ENCODE results near the gene SEC22A.

SEC22A gene

DNA sequence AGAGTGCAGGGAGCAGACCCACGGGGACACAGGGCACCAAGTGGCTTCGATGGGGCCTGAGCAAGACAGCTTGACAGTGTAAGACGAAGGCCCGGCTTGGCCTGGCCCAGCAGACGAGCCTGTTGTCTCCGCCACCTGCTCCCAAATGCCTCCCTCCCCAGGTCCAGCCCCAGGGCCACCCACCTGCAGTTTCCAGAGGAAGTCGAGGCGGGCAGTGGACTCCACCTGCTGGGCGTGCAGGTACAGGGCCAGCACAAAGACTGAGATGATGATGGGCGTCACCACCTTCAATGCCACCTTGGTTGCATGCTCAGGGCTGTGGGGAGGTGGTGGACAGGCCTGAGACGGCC is 94.1 kb downstream of the SEC22A start:
- intact Hi-C loops (cut with DNase I): no loop called here
- DNase-seq: peak in 4 of 42 donors; percentile 14 to 30 (median 18)

DNA sequence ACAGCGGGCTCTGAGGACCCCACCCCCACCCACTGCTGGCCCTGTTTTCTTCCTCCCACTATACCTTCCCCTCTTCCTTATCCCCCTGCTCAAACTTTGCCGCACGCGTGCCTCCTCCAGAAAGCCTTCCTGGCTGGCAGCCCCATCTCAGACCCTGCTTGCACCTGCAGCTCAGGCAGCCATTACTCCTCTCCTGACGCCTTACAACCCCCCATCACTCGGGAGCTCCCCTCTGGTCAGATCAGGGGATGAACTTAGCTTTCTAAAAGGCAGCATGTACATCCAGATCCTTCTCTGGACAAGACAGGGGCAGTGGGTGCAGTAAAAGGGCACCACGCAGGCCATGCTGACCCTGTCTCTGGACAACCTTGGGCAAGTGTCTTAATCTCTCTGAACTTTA is 94.5 kb downstream of the SEC22A start:
- peak in 4 of 42 donors; percentile 1 to 15 (median 8) for DNase-seq
- intact Hi-C loops (cut with DNase I): no loop called here

DNA sequence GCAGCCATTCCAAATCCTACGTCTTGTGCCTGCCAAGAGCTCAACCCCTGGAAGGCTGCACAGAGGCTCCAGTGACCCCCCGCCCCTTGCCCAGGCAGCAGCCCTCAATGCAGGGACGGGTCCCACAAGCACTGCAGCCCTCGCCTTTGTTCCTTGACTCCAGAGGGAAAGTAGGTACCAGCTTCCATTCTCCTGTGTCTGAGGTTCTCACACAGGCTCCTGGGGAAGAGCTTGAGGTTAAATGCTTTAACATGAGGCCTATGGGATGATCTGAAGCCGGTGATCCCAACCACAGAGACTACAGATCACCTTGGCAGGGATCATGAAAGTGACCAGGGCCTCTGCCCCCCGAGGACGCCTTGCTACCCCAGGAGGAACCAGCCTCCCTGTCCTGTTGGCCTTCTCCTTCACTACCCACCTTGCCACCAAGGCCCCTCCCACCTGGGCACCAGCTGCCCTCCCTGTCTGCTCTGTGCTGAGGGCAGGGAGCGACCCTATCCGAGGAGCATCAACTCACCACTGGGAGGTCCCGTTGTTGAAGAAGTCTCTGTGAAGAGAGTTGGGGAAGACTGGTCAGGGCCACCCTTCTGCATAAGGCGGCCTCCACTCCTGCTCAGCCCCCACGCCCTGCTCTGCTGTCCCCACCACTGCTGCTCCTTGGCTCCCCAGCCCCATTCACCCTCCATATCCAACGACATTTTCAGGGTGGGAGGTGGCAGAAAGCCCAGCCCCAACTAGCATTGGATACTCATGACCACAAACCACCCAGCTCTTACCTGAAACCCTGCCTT is 95.3 kb downstream of the SEC22A start:
- peak in 4 of 42 donors; percentile 6 to 27 (median 13) for DNase-seq
- intact Hi-C loops (cut with DNase I): no loop called here

DNA sequence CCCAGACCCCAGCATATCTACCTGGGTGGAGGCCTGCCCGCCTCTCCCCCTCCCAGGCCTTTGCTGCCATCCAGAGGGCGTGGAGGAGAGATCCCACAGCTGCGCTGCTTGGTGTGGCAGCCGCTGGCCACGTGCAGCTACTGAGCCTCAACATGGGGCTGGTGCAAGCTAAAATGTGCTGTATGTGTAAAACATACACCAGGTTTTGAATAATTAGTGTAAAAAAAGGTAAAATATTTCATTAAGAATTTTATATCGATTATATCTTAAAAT is 95.8 kb downstream of the SEC22A start:
- DNase-seq: peak in 2 of 42 donors; percentile 2 to 22
- intact Hi-C loops (cut with DNase I): no loop called here

DNA sequence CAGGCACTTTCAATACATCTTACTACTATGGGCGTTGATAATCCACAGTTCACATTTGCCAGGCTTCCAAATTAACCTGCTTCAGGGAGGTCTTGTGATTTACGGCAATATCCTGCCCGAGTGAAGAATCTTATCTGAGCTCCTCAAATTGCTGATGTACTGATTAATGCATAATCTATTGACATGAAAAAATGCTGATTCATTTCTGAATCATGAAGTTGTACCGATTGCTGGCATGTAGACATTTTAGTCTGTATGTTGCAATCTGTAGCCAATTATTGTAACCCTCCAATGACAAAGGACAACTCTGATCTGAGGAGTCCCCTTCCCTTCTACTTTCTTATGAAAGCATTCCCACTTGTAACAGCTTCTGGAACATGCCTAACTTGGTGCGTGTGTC is 97.2 kb downstream of the SEC22A start:
- DNase-seq: no peak
- intact Hi-C loops (cut with DNase I): no loop called here

DNA sequence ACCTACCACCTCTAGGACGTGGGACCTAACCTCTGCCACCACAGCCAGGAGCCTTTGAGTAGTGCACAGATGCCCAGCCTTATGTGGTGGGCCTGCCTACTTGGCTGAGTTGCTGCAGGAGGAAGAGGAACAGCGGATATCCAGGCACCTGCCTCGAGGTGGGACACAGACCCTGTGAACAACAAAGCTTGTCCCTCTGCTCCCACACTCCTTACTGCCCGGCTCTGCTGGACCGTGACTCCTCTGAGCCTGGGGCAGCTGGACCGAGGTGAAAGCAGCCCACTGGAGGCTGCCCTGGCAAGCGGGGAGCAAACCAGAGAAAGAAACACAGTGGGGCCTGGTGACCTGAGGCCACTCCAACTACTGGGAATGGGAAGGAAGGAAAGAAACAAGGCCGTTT is 97.8 kb downstream of the SEC22A start:
- DNase-seq: peak in 1 of 42 donors; percentile 21
- intact Hi-C loops (cut with DNase I): no loop called here

DNA sequence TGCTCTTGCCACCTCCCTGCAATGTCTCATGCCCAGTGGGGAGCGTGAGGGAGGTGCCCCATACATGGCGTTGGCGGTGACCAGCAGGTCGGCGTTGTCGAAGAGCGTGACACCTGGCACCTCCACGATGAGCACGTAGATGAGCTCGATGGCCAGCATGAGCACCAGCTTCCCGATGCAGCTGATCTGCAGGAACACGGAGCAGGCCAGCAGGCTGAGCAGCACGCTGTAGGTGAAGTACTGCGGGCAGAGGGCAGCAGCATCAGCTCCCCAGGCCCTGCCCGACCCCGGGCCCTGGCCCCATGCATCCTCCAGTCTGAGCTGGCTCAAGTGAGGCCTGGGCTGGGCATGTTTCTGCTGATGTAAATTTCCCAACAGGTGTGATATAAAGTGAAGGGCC is 98.3 kb downstream of the SEC22A start:
- peak in 1 of 42 donors; percentile 27 for DNase-seq
- intact Hi-C loops (cut with DNase I): no loop called here

DNA sequence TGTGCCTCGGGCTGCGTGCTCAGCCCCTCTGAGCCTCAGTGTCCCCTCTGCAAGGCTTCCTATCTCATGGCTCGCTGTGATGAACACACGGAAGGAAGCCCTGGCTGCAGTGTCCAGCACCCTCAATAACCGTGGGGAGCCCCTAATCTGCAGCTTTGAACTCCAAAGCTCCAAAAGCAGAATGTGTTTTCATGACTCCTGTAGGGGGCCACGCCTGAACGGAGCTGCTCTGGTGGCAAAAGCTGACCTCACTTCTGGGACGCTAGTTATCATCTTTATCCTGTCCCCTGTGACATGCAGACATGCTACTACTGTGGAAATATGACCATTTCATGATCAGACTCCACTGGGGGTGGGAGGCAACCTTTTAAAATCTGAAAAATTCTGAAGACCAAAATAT is 98.8 kb downstream of the SEC22A start:
- intact Hi-C loops (cut with DNase I): no loop called here
- no peak for DNase-seq

DNA sequence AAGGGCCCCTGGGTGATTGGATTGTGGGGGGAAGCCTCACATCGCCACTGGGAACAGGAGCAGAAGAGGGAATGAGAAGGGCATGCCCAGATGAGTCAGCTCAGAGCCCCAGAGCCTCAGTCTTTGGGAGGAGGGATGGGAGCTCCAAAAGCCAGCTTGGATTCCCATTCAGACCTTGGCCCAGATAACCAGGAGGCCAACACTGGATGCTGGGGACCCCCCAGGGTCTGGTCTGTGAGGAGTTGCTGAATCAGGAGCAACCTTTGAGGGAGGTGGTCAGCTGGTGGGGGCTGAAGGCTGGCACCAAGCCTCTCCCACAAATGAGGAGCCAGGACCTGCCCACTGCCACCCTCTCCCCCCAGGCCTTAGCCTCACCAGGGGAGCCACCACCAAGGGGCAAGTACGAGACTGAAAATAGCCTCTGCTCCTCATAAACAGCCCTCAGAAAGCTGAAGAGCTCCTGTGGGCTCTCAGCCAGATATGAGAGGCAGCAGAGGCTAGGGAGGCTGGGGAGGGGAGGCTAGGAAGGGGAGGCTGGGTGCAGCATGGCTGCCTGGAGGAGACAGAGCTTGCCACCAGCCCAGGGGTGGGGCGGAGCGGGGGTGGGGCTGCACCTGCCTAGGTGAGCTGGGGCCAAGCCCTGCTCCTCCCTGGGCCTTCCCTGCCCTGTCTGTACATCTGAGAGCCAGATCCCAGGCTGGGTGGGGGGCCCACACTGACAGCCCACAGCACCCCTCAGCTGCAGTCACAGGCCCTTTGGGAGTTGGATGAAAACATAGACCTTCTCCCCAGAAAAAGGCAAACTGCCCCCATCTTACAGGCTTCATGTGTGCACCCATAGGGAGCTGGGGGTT is 99.8 kb downstream of the SEC22A start:
- intact Hi-C loops (cut with DNase I): no loop called here
- DNase-seq: peak in 1 of 42 donors; percentile 2

DNA sequence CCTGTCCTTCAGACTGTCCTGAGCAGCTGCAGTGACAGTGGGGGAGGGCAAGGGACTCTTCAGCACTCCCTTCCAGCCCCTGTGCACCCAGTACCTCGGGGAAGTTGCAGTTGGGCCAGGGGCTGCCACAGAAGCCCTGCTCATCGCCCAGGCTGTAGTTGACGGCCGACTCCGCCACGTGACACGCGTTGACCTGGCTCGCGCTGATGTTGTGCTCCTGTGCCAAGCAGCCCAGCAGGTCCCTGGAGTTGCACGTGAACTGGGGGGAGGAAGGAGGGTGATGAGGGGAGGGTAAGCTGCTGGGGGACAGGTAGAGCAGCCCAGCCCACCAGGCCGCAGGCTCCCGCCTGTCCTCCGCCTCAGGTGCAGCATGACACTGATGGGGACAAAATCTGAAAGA is 101.2 kb downstream of the SEC22A start:
- peak in 1 of 42 donors; percentile 4 for DNase-seq
- intact Hi-C loops (cut with DNase I): no loop called here

DNA sequence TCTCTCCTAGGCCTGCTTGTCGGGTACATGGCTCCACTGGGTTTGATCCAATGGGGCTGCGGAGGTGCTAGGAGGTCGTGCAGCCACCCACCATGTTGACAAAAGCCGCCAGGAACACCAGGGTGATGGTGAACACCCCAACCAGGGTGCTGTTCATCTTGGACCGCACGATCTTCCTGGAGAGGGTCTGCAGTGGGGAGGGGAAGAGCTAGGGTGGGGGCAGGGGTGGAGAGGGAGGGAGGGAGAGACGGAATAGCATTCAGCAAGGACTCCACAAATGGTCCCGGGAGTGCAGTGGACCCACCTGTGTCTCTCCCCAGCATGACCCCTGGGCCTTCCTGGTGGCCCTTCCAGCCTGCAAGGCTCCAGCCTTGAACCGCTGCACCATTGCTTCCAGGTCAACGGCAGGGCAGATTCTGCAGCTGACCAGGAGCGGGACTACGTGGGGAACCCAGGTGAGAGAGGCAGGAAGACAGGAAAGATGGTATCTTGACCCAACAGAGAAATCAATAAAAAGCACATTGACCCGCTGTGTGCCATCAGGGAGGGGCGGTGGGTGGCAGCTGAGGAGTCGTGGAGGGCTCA is 102.3 kb downstream of the SEC22A start:
- intact Hi-C loops (cut with DNase I): no loop called here
- DNase-seq: no peak

DNA sequence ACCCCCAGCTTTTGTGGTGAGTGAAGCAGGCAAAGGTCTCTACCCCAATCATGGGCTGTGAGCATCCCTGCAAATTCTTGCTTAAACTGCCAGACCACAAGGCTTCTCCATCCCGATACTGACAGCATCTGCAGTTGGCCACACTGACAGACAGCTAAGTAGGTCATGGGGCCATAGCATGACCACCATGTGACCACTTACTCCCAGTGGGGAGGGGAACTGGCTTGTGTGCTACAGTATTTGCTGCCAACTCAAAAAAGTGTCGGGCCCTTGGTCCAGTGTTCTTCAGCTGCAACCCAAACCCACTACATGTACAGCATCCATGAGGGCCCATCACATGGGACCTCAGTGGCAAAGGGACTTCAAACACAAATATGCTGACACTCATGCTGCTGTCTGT is 103.4 kb downstream of the SEC22A start:
- peak in 3 of 42 donors; percentile 49 to 76 (median 51) for DNase-seq
- intact Hi-C loops (cut with DNase I): no loop called here

DNA sequence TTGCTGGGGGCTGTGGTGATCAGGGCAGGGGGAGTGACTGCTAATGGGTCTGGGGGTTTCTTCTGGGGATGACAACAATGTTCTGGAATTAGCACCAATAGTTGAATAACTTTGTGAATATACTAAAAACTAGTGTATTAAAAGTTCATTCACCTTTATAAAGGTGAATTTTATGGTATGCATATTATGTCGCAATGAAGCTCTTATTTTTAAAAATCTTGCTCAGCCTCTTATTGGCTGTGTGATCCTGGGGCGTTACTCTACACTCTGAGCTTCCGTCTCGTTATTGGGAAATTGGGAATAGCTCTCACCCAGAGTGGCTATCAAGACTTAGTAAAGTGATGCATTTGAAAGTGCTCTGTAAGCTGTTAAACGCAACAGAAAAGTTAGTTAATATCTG is 105.3 kb downstream of the SEC22A start:
- no peak for DNase-seq
- intact Hi-C loops (cut with DNase I): no loop called here

DNA sequence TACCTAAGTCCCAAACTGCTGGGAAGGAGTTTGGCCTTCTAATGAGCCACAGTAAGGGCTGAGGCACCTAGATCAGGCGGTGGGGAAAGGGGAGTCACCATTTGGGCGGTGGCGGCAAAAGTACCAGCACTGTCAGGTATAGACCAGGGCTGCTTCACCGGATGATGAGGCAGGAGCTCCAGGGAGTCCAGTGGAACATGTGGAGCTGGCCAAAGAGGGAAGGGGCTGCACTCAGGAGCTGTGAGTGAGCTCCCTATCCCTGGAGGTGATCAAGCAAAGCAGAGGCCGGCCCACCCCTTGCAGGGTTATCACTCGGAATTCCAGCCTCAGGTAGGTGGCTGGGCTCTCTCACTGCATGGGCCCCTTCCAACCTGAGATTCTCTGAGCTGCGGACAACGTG is 108.4 kb downstream of the SEC22A start:
- intact Hi-C loops (cut with DNase I): no loop called here
- DNase-seq: no peak

DNA sequence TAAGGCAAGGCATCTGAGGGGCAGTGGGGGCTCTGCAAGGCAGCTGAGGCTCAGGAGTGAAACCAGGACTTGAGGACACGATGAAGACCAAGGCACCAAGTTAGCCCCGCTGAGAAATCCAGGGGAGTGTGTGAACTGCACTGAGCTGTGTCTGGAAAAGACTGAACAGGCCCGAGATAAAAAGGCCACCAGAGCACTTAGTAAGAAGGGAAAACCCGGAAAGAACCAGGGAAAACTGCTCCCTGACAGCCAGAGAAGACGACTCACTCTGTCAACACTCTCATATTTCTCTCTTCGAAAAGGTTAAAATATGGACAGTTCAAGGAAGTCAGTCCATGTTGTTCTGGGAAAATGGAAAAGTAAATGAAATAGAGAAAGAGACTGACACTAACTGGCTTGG is 109.0 kb downstream of the SEC22A start:
- intact Hi-C loops (cut with DNase I): no loop called here

DNA sequence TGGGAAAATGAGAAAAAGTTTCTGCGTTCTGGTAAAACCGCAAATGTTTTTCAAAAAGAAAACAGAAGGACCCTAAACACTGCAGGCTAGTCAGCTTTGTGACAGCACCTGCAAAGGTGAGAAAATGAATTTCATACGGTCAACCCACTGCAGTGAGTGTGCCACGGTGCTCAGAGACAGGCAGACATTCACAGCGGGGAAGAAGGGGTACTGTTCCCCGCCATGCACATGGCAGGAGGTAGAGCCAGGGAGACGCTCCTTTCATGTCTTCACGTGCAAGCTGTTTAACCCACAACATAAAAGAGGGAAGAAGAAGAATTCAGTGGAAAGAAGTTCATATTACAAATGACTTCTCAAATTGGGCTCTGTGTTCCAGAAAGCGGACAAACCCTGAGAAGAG is 109.5 kb downstream of the SEC22A start:
- no peak for DNase-seq
- intact Hi-C loops (cut with DNase I): no loop called here

More for the DNA sequence above, 109.0 kb downstream of the SEC22A start:
- no peak for DNase-seq

DNA sequence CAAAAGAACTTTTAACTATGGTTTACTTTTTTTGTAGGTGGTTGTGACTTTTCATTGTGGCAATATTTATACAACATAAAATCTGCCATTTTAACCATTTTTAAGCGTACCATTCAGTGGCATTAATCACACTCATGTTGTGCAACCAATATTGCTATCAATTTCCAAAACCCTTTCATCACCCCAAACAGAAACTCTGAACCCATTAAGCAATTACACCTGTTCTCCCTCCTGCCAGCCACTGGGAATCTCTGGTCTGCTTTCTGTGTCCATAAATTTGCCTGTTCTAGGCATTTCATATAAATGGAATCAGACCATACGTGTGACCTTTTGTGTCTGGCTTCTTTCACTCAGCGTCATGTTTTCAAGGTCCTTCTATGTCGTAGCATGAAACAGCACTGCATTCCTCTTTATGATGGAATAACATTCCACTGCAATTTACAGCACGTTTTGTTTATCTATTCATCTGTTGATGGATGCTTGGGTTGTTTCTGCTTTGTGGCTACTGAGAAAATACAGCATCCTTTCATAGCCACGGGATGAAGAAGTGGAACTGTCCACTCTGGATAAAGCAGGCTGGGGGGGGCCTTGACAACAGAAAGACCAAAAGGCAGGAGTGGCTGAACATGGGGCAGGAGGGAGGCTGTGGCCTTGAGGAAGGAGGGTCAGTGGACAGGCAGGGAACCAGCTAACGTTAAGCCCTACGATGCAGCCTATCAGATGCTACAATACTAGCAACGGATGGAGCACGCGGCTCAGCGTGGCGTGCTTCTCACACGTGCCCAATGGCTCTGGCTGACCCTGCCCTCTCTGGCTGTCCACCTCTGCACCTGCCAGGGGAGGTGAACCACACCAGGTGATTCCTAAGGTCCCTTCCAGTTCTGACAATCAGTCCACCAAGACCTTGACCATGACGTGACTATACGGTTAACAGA is 110.9 kb downstream of the SEC22A start:
- intact Hi-C loops (cut with DNase I): no loop called here
- DNase-seq: no peak

DNA sequence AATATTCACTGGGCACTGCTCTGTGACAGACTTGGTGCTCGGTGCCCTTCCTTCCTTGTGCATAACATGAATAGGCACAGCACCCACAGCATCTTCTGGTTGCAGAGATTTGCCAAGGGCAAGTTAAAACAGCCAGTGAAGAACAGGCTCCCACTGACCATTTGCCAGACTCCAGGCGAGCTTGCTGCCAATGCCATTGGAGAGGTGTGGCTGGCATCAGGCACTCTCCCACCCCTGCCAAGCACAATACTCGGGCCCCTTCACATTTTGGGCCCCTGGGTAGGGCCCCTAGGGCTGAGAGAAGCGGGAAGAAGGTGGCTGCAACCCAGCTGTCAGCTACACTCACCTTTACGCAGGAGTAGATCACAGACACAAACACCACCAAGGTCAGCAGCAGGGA is 112.1 kb downstream of the SEC22A start:
- intact Hi-C loops (cut with DNase I): no loop called here
- DNase-seq: no peak
